GM12865 (cell line): ENCODE measurements around the gene GDNF.

Source experiments
- DNase-seq: peaks from one replicate; pipeline ENCODE4 v3.0.0; 2010; ENCODE audit warnings: low read depth
- H3K4me3 ChIP-seq: 2 replicates; pipeline ENCODE4 v1.5.1; 2011; ENCODE audit warnings: mild to moderate bottlenecking, low read depth, low read length, control low read depth
- CTCF ChIP-seq: IDR thresholded peaks from 2 replicates; pipeline ENCODE4 v1.5.1; 2011; ENCODE audit warnings: low read length, control low read depth, low read depth, inconsistent platforms; ENCODE audit not compliant: insufficient read depth; ENCODE audit errors: missing control alignments

The GDNF gene

GRCh38 chr5:37773809-37774208, 66.0 kb downstream of the GDNF start:
- no peak for DNase-seq
- H3K4me3 ChIP-seq = no peak overlapping the region
- no peak for TF ChIP-seq CTCF

- no peak overlapping the region for H3K4me3 ChIP-seq
- TF ChIP-seq CTCF = no peak
- no peak for DNase-seq
These were observed 67.6 kb downstream of the GDNF start for GRCh38 chr5:37772255-37772654.

GRCh38 chr5:37771731-37772130, 68.1 kb downstream of the GDNF start:
- DNase-seq = no peak
- no peak for TF ChIP-seq CTCF
- no peak overlapping the region for H3K4me3 ChIP-seq

GRCh38 chr5:37771203-37771611, 68.6 kb downstream of the GDNF start:
- no peak for DNase-seq
- no peak overlapping the region for H3K4me3 ChIP-seq

GRCh38 chr5:37770786-37771185, 69.1 kb downstream of the GDNF start:
- TF ChIP-seq CTCF = no peak
- DNase-seq = no peak
- H3K4me3 ChIP-seq = no peak overlapping the region

More at GRCh38 chr5:37771203-37771611, 68.6 kb downstream of the GDNF start:
- TF ChIP-seq CTCF = no peak

GRCh38 chr5:37769840-37770239, 70.0 kb downstream of the GDNF start:
- no peak for TF ChIP-seq CTCF
- H3K4me3 ChIP-seq = no peak overlapping the region
- no peak for DNase-seq

GRCh38 chr5:37769108-37769507, 70.7 kb downstream of the GDNF start:
- H3K4me3 ChIP-seq = no peak overlapping the region
- no peak for TF ChIP-seq CTCF
- no peak for DNase-seq
